KBM-7 (cell line): ENCODE results near the gene KLK6.

Experiments used
- DNase-seq: peaks from one replicate; pipeline ENCODE4 v3.0.0-alpha.2; 2015
- in situ Hi-C: fragments of 300-500 bp; cut with MboI; formaldehyde crosslinking; loops from 2 replicates; pipeline ENCODE4 v1.14.3; 2020; ENCODE audit warnings: low sequenced_read_pairs, low pct_unique_long_range_greater_than_20kb, mixed read lengths

KLK6 gene

DNA sequence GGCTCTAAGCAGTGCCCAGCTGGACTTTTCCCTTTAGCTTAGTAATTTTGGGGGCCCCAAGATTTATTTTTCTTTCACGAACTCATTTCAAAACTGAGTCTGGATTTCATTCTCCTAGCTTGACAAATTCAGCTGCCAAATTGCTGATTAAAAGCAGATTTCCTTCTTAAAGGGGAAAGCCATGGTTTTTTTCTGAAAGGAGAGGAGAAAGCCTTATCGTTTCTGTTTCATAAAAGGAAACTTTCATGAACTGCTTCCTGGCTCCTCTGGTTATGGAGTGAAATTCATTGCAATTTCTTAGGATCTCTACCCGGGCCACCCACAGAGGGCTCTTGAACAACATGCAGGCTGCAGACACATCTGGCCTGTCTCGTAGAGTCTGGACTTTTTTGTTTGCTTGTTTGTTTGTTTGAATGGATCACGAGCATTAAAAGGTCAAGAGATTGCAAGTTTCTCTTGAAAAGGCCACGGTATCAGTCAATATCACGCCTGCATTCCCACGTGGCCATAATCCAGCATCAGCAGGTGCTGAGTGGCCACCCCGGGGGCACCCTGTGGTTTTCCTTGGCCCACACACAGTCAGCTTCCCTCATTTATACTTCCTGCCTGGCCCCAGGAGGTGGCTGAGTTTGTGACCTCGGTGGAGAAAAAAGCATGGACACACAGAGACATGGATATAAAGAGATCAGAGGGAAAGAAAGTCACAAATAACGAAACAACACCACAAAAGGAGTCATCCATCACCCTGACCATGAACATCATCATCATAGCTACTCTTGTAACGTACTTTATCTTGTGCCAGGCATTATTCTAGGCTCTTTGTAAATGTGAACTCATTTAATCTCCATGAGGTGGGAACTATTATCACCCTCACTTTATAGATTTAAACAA, 47.7 kb downstream of the KLK6 start:
- no peak for DNase-seq
- in situ Hi-C loops = no loop called here

DNA sequence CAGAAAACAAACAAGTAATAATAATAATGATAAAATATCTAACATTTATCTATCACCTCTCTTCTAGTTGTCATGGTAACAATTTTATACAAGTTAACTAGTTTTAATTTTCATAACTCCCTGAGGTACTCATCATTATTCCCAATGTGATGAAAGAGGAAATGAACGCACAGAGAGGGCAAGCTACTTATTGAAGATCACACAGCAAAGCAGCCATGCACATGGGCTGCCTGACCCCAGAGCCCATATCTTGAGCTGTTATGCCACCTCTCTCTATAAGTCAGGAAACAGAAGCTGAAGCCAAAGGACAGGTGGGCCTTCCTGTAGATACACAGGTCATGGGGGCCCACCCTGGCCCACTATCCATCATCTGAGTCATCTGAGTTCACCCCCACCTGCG, 53.3 kb downstream of the KLK6 start:
- in situ Hi-C loops = no loop called here
- no peak for DNase-seq

DNA sequence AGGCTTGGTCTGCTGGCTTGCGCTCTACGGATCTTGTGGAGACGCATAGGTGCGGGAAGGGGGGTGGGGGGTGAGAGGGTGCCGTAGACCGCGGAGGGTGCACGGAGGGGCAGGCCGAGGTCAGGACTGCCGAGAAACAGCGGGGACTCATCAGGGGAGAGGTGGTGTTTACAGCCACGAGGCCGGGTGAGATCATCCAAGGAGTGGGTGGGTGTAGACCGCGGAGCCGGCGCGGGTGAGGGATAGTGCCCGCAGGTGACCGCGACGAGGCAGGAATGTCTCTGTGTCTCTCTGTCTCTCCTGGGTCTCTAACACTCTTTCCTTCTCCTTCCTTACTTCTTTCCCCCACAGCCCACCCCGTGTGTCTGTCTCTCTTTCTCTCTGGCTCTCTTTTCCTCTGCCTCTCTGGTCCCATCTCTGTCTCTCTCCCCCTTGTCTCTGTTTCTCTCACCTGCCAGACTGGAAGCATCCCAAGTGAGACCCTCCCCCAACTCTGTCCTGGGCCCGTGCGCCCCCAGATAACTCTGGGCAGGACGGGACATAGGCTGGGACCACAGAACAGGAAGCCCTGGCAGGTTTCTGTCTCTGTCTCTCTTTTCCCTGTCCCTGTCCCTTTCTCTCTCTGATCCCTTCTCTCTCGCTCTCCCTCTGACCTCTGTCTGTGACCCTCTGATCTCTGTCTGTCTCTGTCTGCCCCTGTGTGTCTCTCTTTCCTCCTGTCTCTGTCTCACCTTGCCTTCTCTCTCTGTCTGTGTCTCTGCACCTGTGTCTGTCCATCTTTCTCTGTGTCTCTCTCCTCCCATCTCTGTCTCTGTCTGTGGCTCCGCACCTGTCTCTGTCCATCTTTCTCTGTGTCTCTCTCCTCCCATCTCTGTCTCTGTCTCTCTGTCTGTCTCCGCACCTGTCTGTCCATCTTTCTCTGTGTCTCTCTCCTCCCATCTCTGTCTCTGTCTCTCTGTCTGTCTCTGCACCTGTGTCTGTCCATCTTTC, 56.4 kb downstream of the KLK6 start:
- in situ Hi-C loops = no loop called here
- no peak for DNase-seq

DNA sequence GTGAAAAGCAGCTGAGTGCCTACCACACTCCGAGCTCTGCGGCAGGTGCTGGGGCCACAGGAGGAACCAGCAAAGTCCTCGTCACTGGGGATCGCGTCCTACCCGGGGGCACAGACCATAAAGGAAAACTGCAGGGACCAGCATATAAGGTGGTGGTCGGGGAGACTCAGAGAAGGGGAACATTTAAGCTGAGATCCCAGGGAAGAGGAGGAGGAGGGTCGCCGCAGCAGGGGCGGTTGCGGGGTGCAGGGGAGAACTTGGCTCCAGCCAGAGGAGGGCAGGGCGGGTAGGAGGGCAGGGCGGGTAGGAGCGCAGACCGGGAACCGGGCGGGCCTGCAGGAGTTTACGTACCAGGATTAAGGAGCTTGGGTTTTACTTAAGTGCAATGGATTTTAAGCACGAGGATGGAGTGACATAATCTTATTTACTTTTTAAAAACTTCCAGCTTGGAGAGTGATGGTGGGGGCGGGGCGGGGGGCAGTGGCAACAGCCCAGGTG, 57.2 kb downstream of the KLK6 start:
- DNase-seq = no peak
- in situ Hi-C loops = no loop called here

DNA sequence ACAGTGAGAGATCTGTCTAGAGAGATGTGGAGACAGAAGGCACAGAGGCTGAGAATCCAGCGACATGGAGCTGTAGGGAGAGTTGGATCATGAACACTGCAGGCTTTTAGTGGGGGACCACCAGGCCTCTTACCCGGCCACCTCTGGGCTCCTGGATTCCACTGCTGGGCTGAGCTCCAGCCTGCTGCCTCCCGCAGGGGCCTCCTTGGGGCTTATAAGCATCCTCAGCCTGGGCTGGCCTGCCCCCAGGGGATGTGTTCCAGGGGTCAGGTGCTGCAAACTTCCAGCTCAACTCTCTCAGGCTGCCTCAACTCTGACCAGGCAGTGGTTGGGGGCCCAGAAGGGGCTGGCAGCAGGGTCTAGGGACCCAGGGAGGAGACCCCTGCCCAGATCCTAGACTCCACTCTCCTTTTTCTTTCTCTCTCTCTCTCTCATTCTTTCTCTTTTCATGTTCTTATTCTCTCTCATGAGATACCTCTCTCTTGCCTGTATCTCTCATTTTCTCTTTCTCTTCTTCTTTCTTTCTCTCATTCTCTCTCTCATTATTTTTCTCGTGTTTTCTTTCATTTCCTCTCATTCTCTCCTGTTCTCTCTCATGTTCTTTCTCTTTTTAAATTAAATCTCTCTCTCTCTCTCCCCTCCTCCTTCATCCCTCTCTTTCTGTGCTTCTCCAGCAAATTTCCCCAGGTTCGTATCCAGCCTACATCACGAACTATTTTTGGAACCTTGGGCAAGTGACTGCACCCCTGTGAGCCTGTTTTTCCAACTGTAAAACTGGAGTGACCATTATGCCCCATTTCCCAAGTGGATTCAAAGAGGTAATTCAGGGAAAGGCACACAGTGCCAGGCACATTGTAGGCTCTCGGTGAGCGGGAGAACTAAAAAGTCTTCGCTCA, 57.9 kb downstream of the KLK6 start, which contains the start of gene KLK4:
Gene KLK4 (minus strand): TSS at position 190 of the 896 bp plus-strand sequence. CDS start 657 bp downstream, outside the sequence.
- in situ Hi-C loops = no loop called here
- DNase-seq = no peak

DNA sequence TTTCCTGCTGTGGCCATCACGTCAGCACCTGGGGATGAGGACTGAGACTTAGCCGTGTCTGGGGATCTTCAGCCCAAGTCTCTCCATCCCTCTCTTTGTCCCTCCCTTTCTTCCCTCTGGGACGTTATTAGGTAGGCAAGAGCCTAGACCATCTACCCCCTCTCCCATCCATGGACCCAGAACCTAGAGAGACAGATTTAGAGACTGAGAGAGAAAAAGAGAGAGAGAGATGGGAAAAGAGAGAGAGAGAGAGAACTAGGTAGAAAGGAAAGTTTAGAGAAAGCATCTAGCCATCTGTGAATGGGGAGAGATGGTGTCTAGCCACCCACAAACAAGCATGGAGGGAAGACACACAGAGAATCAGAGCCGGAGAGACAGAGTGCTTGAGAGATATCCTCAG, 58.7 kb downstream of the KLK6 start:
- in situ Hi-C loops = no loop called here
- DNase-seq = no peak

DNA sequence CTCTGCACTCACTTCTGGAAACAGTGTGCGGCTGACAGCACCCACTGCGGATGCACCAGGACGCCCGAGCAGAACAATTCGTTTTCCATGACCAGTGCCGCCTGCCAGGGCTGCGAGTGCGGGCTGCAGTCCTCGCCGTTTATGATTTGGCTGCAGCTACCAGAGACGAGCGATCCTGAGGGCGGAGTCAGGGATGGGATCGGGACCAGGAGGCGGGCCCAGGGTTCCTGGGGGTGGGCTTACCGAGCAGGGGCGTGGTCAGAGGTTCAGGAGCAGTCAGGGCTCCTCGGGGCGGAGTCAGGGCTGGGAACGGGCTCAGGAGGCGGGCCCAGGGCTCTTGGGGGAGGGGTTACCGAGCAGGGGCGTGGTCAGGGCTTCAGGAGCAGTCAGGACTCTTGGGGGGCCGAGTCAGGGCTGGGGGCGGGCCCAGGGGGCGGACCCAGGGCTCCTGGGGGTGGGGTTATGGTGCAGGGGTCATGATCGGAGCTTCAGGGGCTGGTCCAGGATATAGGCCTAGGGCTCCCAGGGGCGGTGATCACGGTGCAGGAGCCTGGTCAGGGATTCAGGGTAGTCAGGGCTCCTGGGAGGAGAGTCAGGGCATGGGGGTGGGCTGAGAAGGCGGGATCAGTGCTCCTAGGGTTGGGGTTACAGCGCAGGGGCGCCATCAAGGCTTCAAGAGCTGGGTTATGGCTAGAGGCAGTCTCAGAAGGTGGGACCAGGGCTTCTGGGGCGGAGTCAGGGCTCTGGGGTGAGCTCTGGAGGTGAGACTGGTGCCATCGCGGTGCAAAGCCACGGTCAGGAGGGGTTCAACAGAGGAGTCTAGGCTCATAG, 59.9 kb downstream of the KLK6 start:
- in situ Hi-C loops = no loop called here

More for the DNA sequence above, 59.9 kb downstream of the KLK6 start:
- peak; percentile 51 for DNase-seq
